ENCODE results near the gene PUS10. TPM values are rescaled to one million over a fixed set of nuclear protein-coding genes. Genes with fewer than 3 reads are reported as not detected.

The PUS10 gene
- total and polyA plus RNA-seq, 2 experiments from 2014 or later, result 2.2 to 2.5 TPM

DNA sequence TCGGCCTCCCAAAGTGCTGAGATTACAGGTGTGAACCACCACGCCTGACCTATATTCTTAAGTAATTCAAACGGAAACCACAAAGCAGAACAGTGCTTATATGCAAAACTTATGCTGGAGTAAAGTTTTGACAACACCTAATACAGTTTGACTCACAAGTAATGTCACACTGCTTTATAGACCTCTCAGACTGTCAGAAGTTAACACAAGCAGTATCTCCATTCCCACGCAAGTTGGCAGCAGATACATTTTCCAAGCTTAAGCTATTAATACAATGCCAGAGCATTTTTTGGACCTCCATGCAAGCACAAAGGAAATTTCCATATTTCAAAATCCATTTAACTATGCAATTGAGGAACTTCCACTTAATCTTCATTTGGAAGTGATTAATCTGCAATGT is 26.6 kb upstream of the PUS10 start:
- H3K36me3 Mint-ChIP-seq (ENCODE audit: low read depth), result peaks cover 14% of the 10 kb centered on the region
- H3K9me3 Mint-ChIP-seq, result 0 out of 3 replicates have a peak, but pooled peaks cover 2% of the 10 kb centered on the region
- Histone ChIP-seq H3K4me1 (ENCODE audit: insufficient read depth) (no peaks in the 10 kb centered on the region), H2AFZ (no peak overlapping the region), H3K36me3 (ENCODE audit: insufficient read depth) (no peaks in the 10 kb centered on the region; the same call in none of the 2 replicates), H4K20me1 (replicated peaks; ENCODE audit: insufficient read depth) (no peaks in the 10 kb centered on the region), H3K27me3 (ENCODE audit: insufficient read depth) (no peaks in the 10 kb centered on the region), H3K79me2 (replicated peaks; ENCODE audit: insufficient read depth) (no peaks in the 10 kb centered on the region; the same call in 1 of the 2 replicates), H3K9me2 (ENCODE audit: insufficient read depth) (no peaks in the 10 kb centered on the region), H3K4me2 (no peak overlapping the region), H3F3A (replicated peaks; ENCODE audit: low read depth) (no peaks in the 10 kb centered on the region), H3K27ac (ENCODE audit: low read depth) (no peak overlapping the region), H3K4me3 (no peak overlapping the region)
- ATAC-seq (no peak), DNase-seq (ENCODE audit: low spot score) (no peak)
- H3K4me1 Mint-ChIP-seq, result no peaks in the 10 kb centered on the region
- peaks cover 2% of the 10 kb centered on the region for H3K27me3 Mint-ChIP-seq (ENCODE audit: insufficient read depth, low read depth, poor library complexity)
- no peak for TF ChIP-seq CREB1 (CRISPR knock-in tag; IDR thresholded peaks at IDR 0.05; ENCODE audit: low read depth)
- TF ChIP-seq, protein P1, sequence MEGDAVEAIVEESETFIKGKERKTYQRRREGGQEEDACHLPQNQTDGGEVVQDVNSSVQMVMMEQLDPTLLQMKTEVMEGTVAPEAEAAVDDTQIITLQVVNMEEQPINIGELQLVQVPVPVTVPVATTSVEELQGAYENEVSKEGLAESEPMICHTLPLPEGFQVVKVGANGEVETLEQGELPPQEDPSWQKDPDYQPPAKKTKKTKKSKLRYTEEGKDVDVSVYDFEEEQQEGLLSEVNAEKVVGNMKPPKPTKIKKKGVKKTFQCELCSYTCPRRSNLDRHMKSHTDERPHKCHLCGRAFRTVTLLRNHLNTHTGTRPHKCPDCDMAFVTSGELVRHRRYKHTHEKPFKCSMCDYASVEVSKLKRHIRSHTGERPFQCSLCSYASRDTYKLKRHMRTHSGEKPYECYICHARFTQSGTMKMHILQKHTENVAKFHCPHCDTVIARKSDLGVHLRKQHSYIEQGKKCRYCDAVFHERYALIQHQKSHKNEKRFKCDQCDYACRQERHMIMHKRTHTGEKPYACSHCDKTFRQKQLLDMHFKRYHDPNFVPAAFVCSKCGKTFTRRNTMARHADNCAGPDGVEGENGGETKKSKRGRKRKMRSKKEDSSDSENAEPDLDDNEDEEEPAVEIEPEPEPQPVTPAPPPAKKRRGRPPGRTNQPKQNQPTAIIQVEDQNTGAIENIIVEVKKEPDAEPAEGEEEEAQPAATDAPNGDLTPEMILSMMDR (conservative IDR thresholded peaks at IDR 0.05; ENCODE audit: low read depth in 2 of 2), result no peak
- TF ChIP-seq JUNB (IDR thresholded peaks at IDR 0.05; ENCODE audit: unreplicated experiment), result no peak
- TF ChIP-seq NANOG (IDR thresholded peaks at IDR 0.05; ENCODE audit: borderline replicate concordance), result no peak
- TF ChIP-seq EZH2phosphoT487 (IDR thresholded peaks at IDR 0.05; ENCODE audit: unreplicated experiment), result no peak
- TF ChIP-seq, protein P2, sequence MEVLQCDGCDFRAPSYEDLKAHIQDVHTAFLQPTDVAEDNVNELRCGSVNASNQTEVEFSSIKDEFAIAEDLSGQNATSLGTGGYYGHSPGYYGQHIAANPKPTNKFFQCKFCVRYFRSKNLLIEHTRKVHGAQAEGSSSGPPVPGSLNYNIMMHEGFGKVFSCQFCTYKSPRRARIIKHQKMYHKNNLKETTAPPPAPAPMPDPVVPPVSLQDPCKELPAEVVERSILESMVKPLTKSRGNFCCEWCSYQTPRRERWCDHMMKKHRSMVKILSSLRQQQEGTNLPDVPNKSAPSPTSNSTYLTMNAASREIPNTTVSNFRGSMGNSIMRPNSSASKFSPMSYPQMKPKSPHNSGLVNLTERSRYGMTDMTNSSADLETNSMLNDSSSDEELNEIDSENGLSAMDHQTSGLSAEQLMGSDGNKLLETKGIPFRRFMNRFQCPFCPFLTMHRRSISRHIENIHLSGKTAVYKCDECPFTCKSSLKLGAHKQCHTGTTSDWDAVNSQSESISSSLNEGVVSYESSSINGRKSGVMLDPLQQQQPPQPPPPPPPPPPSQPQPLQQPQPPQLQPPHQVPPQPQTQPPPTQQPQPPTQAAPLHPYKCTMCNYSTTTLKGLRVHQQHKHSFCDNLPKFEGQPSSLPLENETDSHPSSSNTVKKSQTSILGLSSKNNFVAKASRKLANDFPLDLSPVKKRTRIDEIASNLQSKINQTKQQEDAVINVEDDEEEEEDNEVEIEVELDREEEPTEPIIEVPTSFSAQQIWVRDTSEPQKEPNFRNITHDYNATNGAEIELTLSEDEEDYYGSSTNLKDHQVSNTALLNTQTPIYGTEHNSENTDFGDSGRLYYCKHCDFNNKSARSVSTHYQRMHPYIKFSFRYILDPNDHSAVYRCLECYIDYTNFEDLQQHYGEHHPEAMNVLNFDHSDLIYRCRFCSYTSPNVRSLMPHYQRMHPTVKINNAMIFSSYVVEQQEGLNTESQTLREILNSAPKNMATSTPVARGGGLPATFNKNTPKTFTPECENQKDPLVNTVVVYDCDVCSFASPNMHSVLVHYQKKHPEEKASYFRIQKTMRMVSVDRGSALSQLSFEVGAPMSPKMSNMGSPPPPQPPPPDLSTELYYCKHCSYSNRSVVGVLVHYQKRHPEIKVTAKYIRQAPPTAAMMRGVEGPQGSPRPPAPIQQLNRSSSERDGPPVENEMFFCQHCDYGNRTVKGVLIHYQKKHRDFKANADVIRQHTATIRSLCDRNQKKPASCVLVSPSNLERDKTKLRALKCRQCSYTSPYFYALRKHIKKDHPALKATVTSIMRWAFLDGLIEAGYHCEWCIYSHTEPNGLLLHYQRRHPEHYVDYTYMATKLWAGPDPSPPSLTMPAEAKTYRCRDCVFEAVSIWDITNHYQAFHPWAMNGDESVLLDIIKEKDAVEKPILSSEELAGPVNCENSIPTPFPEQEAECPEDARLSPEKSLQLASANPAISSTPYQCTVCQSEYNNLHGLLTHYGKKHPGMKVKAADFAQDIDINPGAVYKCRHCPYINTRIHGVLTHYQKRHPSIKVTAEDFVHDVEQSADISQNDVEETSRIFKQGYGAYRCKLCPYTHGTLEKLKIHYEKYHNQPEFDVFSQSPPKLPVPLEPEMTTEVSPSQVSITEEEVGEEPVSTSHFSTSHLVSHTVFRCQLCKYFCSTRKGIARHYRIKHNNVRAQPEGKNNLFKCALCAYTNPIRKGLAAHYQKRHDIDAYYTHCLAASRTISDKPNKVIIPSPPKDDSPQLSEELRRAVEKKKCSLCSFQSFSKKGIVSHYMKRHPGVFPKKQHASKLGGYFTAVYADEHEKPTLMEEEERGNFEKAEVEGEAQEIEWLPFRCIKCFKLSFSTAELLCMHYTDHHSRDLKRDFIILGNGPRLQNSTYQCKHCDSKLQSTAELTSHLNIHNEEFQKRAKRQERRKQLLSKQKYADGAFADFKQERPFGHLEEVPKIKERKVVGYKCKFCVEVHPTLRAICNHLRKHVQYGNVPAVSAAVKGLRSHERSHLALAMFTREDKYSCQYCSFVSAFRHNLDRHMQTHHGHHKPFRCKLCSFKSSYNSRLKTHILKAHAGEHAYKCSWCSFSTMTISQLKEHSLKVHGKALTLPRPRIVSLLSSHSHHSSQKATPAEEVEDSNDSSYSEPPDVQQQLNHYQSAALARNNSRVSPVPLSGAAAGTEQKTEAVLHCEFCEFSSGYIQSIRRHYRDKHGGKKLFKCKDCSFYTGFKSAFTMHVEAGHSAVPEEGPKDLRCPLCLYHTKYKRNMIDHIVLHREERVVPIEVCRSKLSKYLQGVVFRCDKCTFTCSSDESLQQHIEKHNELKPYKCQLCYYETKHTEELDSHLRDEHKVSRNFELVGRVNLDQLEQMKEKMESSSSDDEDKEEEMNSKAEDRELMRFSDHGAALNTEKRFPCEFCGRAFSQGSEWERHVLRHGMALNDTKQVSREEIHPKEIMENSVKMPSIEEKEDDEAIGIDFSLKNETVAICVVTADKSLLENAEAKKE (CRISPR knock-in tag; IDR thresholded peaks at IDR 0.05), result no peak
- TF ChIP-seq, protein P3, sequence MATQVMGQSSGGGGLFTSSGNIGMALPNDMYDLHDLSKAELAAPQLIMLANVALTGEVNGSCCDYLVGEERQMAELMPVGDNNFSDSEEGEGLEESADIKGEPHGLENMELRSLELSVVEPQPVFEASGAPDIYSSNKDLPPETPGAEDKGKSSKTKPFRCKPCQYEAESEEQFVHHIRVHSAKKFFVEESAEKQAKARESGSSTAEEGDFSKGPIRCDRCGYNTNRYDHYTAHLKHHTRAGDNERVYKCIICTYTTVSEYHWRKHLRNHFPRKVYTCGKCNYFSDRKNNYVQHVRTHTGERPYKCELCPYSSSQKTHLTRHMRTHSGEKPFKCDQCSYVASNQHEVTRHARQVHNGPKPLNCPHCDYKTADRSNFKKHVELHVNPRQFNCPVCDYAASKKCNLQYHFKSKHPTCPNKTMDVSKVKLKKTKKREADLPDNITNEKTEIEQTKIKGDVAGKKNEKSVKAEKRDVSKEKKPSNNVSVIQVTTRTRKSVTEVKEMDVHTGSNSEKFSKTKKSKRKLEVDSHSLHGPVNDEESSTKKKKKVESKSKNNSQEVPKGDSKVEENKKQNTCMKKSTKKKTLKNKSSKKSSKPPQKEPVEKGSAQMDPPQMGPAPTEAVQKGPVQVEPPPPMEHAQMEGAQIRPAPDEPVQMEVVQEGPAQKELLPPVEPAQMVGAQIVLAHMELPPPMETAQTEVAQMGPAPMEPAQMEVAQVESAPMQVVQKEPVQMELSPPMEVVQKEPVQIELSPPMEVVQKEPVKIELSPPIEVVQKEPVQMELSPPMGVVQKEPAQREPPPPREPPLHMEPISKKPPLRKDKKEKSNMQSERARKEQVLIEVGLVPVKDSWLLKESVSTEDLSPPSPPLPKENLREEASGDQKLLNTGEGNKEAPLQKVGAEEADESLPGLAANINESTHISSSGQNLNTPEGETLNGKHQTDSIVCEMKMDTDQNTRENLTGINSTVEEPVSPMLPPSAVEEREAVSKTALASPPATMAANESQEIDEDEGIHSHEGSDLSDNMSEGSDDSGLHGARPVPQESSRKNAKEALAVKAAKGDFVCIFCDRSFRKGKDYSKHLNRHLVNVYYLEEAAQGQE (IDR thresholded peaks at IDR 0.05; ENCODE audit: unreplicated experiment), result no peak
- TF ChIP-seq ZNF331 (CRISPR knock-in tag; IDR thresholded peaks at IDR 0.05; ENCODE audit: low read depth), result no peak
- TF ChIP-seq EZH2 (IDR thresholded peaks at IDR 0.05; ENCODE audit: low read depth, unreplicated experiment), result no peak
- TF ChIP-seq POLR2AphosphoS5 (IDR thresholded peaks at IDR 0.05; ENCODE audit: low read depth), result no peak
- no peak for TF ChIP-seq STAT1 (IDR thresholded peaks at IDR 0.05; ENCODE audit: unreplicated experiment)
- no peak for TF ChIP-seq ZNF114 (CRISPR knock-in tag; IDR thresholded peaks at IDR 0.05)
- TF ChIP-seq, protein P4, sequence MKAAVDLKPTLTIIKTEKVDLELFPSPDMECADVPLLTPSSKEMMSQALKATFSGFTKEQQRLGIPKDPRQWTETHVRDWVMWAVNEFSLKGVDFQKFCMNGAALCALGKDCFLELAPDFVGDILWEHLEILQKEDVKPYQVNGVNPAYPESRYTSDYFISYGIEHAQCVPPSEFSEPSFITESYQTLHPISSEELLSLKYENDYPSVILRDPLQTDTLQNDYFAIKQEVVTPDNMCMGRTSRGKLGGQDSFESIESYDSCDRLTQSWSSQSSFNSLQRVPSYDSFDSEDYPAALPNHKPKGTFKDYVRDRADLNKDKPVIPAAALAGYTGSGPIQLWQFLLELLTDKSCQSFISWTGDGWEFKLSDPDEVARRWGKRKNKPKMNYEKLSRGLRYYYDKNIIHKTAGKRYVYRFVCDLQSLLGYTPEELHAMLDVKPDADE (IDR thresholded peaks at IDR 0.05), result no peak
- no peak overlapping the region for H3K4me3 Mint-ChIP-seq
- no peak overlapping the region for H3K27ac Mint-ChIP-seq
